ENCODE results near the gene VEPH1.

The VEPH1 gene

GRCh38 chr3:157297328-157297915 lies 205.8 kb downstream of the VEPH1 start:
- DNase-seq: no peak

DNA sequence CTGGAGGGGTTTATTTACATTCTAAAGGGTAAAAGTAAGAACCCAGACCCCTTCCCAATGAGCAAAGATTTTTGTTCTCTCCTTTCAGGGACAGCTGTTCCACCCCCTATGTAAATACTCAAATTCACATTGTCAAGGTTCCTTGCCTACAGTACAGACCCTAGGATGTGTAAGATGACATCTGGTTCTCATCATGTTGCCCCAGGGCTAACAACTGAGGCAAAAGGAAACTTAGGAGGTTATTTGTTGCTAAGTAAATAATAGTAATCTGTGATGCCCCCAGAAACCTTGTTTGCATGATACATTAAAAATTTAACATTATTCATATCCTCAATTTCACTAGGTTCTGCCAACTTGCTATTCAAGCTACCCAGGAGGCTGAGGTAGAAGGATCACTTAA lies 208.3 kb downstream of the VEPH1 start:
- DNase-seq: no peak

DNA sequence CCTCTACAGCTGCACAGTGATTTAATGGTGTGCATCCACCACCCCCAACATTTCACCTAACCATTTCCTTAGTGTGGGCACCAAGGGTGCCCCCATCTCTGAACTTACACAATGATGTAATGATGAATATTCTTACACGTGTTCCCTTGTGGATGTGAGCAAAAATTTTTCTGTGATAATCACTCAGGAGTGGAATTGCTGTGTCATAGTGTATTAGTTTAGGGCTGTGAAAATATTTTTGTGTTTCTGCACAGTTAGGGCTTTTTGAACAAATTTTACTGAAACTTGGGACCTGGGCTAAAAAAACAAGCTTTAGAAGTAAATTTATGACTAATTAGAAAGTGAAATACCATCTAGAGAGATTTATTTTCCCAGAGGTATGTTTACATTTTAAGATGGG lies 208.7 kb downstream of the VEPH1 start:
- no peak for DNase-seq

- DNase-seq: no peak
These were observed 212.4 kb downstream of the VEPH1 start for GRCh38 chr3:157290766-157291165.

- DNase-seq: no peak
These were observed 217.2 kb downstream of the VEPH1 start for GRCh38 chr3:157285966-157286365.

- no peak for DNase-seq
These were observed 218.1 kb downstream of the VEPH1 start for GRCh38 chr3:157285141-157285540.

DNA sequence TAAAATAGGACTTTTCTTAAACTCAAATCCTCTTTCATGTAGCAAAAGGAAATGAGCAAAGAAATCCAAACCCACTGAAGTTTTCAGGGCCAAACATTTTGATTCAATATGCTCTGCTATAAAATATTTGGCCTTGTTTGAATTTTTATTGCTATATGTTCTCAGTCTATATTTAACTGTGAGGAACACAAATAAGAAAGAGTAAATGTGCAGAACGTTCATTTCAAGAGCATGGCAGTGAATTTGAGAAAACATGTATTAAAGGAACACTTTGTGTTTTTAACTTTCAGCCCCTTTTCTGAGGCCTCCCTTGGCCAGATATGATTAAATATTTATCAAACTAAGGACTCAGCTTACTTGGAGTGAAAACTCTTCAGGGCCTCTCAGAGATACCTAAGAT lies 218.5 kb downstream of the VEPH1 start:
- no peak for DNase-seq

GRCh38 chr3:157282261-157283191 lies 220.7 kb downstream of the VEPH1 start:
- DNase-seq: no peak

DNA sequence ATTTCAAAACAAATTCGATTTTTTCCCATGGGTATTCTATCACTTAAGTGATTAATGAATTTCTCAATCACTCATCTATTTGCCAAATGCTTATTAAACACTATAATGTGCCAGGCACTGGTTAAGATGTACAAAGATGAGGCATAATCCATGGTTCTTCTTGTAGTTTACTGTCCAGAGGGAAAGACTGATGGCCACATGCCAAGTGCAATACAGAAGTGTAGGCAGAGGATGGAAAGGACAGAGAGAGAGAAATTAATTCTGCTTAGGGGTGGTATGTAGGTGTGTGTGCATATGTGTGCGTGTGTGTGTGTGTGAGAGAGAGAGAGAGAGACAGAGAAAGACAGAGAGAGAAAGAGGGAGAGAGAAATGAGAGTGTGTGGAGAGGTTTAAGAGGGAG lies 222.4 kb downstream of the VEPH1 start:
- DNase-seq: no peak

- DNase-seq: no peak
These were observed 222.9 kb downstream of the VEPH1 start for GRCh38 chr3:157280354-157280753.

DNA sequence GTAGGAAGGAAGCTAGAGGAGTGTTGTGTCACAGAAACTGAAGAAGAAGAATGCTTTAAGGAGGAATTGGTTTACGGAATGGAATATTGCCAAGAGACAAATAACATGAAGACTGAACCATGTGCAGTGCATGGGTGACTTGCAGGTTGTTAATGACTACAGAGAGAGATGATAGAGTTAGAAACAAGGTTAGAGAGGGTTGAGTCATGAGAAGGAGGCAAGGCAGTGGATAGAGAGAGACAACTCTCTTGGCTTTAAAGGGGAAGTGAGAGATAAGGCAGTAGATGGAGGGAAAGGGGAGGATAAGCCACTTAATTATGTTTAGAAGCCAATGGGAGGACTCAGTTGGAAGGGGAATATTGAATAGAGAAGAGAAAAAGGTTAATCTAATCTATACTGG lies 224.0 kb downstream of the VEPH1 start:
- DNase-seq: no peak

GRCh38 chr3:157276801-157277200 lies 226.4 kb downstream of the VEPH1 start:
- DNase-seq: no peak

DNA sequence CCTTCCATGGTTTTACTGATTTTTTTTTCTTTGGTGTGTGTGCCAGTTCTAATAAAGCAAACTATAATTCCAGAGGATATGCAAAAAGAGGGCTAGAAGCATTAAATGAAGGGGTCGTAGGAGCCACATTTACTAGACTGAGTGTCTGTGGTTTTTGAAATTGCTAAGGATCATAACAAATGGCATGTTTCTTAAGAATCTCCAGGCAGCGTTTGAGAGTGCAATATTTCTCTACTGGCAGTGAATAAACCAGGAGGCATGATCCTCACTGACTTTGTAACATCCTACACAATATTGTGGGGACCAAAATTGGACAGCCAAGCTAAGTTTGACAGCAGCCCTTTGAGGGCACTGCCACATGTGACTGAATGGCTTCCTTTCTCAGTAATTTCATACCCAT lies 227.4 kb downstream of the VEPH1 start:
- no peak for DNase-seq

DNA sequence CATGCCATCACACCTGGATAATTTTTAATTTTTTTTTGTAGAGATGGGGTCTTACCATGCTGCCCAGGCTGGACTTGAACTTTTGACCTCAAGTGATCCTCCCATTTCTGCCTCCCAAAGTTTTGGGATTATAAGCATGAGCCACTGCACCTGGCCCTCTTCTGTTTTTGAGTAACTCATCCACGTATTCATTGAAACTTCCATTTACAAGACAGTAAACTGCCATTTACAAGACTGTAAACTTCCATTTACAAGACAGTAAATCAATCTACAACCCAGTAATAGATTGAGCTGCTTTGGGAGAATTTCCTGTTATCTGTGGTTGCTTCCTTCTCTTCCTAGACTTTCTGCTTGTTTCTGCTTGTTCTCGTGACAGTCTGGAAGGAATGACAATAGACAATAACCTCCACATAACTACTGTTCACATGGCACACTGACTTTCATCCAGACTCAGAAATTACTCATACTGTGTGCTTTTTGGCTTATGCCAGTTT lies 228.5 kb downstream of the VEPH1 start:
- no peak for DNase-seq

DNA sequence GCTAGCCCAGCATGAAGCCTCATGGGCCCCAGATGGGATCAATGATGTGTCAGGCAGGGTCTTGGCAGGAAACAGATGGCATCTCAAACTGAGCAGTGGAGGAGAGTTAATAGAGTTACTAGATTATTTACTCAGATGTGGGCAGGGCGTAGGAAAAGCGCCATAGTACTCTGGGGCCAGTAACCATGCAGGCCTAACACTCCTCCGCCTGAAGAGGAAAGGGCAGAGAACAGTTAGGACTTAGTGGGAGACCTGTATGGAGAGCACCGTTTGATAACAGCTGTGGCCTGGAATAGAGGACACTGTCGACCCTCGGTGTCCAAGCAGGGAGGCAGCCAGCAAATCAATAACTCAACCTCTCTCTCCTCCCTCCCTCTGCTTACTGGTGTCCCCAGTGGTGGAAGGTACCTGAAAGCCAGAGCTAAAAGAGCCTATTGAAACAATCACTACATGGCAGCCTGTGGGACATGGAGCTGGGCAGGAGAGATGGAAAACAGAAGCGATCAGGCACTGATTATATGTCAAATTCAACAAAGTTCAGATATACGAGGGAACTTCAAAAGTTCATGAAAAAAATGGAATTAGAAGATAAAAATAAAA lies 231.8 kb downstream of the VEPH1 start:
- no peak for DNase-seq

DNA sequence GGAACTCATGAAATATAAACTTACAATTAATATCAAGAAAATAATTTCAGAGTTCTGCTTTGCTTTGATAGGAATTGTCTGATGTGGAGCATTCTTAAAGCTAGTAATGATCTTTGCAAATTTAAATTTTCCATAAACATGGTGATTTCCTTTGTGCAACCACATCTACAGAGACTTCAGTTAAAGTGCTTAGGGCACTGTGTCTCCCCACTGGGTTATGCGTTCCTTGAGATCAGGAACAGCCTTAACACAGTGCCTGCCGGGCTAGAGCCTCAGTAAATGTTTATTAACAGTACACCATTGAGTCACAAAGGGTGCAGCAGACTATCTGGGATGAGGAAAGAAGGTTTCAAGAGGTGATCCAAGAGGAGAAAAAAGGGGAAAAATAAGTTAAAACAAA lies 235.2 kb downstream of the VEPH1 start:
- DNase-seq: no peak

DNA sequence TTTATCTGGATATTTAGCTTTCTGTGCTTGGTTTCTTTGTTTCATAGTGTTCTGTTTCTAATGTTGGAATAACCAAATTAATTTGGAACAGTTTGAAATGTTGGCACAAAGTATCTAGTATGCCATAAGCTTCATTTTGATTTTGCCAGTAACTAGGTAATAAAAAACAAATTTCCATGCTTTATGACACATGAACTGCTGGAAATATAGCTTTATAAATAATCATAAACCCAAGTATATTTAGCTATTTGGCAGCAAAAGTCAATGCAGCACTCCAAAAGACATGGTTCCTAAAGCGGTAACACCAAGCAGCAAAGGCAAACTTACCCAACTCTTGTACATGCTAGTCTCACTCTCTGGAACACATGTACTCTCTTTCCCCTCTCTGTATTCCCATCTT lies 237.3 kb downstream of the VEPH1 start:
- DNase-seq: no peak

GRCh38 chr3:157263027-157263426 lies 240.2 kb downstream of the VEPH1 start:
- no peak for DNase-seq

GRCh38 chr3:157261000-157261399 lies 242.2 kb downstream of the VEPH1 start:
- DNase-seq: no peak

- no peak for DNase-seq
These were observed 243.4 kb downstream of the VEPH1 start for GRCh38 chr3:157259825-157260224.

DNA sequence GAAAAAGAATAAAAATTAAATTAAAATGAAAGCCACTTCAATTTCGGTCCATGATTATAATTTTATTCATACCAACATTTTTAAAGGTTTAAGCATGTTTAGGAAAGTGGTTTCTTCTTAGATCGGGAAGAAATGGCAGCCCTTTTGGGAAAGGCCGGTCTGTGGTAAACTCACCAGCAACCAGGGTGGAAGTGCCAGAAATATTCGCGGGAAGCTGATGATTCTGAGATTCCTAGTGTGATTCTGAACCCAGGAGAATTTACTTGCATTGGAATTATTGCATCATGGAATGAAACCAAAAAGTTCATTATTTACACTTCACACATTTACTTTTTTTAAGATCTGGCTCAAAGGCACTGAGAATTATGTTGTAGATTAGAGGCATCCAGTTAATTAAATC lies 246.1 kb downstream of the VEPH1 start:
- no peak for DNase-seq

GRCh38 chr3:157255797-157256196 lies 247.4 kb downstream of the VEPH1 start:
- no peak for DNase-seq

- no peak for DNase-seq
These were observed 251.5 kb downstream of the VEPH1 start for GRCh38 chr3:157251685-157252084.

DNA sequence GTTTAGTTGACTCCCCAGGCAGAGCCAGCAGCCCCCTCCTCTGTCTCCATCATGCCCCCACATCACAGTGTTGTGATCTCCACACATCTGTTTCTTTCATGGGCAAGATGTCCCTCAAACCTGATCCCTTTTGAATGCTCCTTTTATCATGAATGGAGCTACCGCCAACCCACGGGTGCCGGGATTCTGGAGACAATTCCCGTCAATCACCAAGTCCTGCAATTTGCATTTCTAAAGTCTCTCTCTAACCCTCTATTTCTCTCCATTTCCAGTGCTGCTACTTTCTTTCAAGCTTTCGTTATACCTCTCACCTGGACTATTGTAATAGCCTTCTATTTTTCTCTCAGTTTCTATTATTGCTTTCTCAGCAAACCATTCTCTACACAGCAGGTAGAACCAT lies 253.6 kb downstream of the VEPH1 start:
- no peak for DNase-seq

Measured in central memory CD4-positive, alpha-beta T cell (primary cell).